Fibroblast of skin of right quadriceps (primary cell): ENCODE results near the gene MYH9.
"Not testable (repeated sequence)": the region's sequence is repeated elsewhere in the genome, so short reads cannot be mapped to it uniquely, and the experiment has no call there.

ENCODE experiments used
- DNase-seq: peaks from one replicate; pipeline ENCODE4 v3.0.0-alpha.2; 2013

MYH9 gene

DNA sequence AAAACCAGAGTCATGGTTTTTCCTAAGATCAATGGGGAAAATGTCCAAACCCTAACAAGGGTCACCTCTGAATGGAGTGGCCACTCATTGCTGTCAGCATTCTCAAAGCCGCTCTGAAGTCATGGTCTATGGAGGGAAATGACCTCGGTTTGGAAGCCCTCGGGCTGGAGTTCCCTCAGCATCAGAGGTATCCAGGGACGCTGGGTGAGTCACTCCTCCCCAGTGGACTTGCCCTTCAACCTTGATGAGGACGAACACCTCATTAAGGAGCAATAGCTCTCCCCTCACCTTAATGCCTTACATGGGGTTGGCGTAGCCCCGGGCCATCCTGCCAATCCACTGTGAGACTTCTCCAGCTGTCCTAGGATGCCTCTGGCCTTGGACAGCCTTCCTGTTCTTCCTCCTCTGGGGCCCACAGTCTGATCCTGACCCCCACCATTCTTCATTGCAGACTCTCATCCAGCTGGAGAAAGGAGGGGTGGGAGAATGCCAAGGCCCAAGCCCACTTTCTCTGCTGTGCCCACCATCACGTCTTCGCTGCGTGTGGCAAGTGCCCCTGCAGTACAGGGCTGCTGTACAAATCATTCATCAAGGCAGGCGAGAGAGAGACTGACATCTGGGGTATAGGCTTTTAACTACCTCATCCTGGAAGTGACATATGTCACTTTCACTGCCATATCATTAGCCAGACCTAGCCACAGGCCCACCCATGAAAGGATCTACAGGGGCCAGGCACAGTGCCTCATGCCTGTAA lies 25.4 kb upstream of the MYH9 start:
- DNase-seq = no peak

DNA sequence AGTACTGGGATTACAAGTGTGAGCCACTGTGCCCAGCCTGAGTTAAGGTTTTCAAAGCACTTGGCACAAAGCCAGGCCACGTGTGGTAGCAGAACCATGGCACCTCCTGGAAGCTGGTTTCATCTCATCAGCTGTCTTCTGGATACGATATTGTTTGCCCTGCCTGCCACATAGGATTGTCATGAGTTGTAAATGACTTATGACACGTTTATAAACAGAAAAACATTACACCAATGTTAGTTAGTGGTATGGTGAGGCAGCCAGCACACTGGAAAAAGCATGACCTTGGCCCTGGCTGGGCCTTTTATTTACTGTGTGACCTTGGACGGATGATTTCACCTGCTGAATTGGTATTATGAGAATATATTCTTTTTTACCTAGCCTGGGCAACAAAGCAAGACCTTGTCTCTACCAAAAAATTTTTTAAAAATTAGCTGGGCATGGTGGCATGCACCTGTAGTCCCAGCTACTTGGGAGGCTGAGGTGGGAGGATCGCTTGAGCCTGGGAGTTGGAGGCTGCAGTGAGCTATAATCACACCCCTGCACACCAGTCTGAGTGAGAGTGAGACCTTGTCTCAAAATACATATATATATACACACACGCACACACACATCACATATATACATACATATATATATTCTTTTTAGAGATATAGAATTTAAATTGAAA lies 24.0 kb upstream of the MYH9 start:
- no peak for DNase-seq

DNA sequence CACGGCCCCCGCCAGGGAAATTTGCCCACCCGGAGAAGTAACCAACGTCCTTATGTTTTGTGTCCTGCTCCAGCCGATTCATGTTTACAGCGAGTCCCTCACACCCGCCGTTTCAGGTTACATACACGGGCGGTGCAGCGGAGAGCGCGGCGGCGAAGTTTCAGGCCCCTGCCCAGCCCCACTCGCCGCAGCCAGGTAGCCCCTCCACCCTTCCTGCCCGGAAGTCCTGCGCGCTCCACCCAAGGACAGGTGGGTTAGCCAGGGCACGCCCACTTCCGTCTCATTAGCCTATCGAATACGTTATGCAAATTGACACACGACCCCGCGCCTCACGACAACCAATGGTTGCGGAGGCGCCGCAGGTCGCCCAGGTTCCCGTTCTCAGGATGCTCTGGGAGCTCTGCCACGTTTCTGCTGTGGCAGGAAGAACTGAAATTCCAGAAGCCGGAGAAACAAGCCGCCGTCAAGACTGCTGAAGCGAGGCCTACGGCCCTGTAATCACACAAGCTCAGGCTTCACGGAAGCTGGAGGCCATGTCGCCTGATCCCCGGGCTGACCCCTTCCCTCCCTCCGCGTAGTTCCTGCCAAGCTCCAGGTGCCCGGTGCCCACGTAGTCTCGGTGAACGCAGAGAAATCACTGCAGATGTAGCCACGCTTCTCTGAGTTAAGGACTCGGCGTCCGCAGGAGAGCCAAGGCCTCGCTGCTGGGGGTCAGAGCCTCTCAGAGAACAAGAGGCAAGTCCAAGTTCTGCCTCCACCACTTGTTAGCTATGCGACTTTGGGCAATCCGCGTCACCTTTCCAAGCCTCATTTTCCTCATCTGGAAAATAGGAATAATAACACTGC lies 22.4 kb upstream of the MYH9 start:
- DNase-seq = peak; percentile 64

DNA sequence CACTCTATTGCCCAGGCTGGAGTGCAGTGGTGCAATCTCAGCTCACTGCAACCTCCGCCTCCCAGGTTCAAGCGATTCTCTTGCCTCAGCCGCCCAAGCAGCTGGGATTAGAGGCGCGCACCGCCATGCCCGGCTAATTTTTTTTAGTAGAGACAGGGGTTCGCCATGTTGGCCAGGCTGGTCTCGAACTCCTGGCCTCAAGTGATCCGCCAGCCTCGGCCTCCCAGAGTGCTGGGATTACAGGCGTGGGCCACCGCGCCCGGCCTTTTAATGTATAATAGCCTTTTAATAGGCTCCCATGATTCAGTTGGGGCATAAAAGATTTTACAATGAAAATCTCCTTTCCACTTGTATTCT lies 21.8 kb upstream of the MYH9 start:
- not testable (repeated sequence) for DNase-seq

DNA sequence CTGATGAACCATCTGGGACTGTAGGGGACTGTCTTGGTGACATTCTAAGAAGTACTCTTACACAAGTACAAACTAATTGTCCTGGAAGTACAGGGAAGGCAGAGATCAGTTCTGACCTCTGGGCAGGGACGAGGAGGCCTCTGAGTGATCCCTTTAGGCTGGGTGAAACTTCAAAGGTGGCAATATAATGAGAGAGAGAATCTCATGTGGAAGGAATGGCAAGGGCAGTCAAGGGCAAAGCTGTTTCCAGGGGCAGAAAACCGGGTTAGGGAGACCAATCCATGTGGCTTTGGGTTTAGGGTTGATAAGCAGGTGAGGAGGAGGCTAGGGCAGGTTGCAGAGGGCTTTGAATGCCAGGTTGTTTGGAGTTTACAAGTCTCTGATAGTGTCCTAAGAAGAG lies 21.3 kb upstream of the MYH9 start:
- no peak for DNase-seq

DNA sequence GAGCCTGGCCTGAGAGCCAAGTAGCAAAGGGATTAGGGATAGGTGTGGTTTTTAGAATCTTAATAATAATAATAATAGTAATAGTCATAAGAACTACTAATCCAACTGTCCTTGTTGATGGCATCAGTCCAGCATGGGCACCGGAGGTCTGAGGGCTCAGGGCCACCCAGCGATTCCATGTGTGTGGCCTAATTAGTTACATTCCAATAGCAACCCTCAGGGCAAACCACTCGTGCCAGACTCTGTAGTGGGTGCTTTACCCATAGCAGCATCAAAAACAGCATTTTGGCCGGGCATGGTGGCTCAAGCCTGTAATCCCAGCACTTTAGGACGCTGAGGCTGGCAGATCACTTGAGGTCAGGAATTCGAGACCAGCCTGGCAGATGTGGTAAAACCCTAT lies 19.0 kb upstream of the MYH9 start:
- no peak for DNase-seq

DNA sequence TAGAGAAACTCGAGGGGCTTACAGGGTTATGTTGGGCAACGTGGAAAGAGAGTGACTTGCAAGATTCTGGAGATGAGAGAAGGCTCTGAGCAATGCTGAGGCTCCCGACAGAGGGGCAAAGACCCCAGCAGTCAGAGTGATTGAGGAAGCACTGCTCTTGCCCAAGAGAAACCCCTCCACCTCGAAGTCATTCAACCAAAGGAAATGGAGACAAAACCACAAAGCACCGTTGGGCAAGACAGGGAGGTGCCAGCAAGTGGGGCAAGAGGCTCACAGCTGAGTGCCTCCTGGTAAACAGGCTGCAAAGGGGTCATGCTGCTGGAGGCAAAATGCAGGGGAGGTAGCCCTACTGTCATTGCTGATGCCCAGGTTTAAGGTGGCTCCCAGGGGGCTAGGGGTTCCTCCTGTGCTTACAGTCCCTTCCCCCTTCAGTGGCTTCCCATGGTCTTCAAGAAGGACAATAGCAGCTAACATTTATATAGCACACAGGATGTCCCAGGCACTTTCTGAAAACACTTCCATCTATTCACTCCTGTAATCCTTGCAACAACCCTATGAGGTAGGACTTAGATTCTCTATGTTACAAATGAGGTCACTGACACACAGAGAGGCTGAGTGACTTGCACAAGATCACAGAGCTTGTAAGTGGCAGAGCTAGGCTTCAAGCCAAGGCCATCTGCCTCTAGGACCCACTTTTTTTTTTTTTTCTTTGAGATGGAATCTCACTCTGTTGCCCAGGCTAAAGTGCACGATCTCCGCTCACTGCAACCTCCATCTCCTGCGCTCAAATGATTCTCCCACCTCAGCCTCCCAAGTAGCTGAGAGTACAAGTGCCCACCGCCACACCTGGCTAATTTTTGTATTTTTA lies 18.1 kb upstream of the MYH9 start:
- DNase-seq = no peak

DNA sequence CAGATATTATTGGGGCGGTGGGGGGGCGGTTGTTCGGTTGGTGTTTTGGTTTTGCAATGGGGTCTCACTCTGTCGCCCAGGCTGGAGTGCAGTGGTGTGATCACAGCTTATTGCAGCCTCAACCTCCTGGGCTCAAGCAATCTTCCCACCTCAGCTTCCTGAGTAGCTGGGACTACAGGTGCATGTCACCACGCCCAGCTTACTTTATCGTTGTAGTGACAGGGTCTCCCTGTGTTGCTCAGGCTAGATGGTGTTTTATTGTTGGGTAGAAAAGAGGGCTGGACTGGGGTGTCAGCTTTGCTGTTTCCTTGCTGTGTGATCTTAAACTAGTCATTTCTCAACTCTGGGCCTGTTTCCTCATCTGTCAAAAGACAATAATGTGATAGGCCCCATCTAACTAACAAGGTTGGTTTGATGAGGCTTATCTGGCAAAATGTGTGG lies 17.5 kb upstream of the MYH9 start:
- DNase-seq = no peak

DNA sequence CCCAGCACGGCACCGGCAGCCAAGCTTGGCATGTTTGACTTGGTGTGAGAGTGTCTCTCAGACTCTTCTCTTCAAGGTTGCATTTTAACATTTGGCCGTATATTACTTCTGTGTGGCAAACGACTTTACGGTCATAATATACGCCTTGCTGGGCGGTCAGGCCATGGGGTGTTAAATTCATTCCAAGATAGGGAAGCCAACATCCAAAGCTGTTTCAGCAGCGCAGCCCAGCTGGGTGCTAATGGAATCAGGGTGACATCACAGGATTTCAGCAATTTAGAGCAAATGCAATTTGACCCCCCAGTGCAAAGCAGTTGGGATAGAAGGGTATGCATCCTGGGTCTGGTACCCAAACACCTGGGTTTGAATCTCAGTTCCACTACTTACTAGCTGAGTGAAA lies 16.7 kb upstream of the MYH9 start:
- DNase-seq = no peak

DNA sequence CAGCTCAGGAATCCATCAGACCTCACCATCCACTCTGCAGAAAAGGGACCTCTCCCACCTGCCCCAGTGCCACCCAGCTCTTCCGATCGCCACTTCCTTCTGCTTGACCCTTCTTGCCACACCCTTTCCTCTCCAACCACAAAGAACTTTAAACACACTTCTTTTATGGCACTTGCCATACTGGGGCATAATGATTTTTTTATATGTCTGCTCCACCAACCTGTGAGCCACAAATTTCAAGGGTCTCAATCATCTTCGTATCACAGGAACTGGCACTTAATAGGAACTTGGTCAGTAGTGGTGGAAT lies 11.7 kb upstream of the MYH9 start:
- DNase-seq = no peak

DNA sequence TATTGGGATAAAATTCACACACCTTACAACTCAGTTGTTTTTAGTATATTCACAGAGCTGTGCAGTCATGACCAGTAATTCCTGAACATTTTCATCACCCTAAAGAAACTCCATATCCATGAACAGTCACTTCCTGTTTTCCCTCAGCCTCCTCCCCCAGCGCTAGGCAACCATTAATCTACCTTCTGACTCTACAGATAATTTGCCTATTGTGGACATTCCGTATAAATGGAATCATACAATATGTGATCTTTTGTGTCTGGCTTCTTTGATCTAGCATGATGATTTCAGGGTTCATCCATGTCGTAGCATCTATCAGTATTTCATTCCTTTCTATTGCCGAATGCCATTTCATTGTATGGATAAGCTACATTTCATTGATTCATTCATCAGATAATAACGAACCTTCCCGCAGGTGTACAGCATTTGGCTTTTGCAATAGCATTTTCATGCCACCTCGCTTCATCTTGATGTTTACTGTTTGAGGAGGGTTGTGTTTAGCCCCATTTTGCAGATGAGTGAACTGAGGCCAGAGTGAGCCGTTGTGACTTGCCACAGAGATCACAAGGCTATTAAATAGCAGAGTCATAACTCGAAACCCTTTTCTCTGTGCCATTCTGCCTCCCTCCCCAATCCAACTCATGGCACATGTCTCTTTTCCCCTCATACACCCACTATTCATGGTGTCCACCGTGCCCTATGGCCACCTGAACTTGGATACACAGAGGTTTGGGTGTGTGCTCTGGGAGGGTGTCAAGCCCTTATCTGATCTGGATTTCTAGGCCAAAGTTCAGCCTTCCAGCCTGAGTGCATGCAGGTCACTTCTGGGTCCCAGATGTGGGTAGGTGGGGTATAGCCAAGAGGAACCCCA lies 11.1 kb upstream of the MYH9 start:
- peak; percentile 89 for DNase-seq

DNA sequence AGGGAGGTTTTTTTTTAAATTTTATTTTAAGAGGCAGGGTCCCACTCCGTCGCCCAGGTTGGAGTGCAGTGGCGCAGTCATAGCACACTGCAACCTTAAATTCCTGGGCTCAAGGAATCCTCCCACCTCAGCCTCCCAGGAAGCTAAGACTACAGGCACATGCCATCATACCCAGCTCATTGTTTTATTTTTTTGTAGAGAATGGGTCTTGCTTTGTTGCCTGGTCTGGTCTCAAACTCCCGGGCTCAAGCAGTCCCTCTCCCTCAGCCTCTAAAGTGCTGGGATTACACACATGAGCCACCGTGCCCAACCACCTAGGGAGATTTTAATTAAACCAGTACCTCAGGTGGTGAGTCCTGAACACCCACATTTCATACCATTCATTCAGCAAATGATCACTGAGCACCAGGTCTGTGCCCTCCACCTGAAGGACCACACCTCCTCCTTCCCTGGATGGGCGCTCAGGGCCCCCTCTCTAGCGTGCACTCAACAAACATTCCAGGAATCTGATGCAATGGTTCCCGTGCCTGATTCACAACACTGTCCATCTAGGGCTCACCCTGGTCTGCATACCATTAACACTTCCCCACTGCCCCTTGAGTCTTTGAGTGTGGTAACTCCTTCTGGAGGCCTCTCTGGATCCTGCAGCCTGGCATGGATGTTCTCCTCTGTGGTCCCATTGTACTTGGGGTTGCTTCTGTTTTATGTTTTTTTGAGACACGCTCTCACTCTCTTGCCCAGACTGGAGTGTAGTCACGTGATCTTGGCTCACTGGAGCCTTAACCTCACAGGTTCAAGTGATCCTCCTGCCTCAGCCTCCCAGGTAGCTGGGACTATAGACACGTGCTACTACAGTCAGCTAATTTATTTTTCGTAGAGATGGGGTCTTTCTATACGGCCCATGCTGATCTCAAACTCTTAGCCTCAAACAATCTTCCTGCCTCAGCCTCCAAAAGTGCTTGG lies 9.6 kb upstream of the MYH9 start:
- peak; percentile 65 for DNase-seq

DNA sequence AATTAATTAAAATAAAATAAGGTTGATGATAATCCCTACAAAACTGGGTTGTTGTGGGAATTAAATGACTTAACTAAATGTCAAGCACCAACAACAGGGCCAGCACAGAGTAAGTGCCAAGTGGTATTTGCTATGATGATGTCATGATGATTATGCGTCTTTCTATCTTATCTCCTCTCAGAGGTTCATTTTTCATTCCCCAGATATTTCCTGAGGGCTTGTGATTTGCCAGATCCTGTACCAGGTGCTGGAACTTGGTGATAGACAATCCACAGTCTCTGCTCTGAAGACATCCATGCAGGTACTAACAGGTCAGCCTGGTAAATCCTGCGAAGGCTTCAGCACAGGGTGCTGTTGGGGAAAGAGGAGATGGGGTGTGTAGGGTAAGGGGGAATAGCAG lies 8.1 kb upstream of the MYH9 start:
- DNase-seq = peak; percentile 51

DNA sequence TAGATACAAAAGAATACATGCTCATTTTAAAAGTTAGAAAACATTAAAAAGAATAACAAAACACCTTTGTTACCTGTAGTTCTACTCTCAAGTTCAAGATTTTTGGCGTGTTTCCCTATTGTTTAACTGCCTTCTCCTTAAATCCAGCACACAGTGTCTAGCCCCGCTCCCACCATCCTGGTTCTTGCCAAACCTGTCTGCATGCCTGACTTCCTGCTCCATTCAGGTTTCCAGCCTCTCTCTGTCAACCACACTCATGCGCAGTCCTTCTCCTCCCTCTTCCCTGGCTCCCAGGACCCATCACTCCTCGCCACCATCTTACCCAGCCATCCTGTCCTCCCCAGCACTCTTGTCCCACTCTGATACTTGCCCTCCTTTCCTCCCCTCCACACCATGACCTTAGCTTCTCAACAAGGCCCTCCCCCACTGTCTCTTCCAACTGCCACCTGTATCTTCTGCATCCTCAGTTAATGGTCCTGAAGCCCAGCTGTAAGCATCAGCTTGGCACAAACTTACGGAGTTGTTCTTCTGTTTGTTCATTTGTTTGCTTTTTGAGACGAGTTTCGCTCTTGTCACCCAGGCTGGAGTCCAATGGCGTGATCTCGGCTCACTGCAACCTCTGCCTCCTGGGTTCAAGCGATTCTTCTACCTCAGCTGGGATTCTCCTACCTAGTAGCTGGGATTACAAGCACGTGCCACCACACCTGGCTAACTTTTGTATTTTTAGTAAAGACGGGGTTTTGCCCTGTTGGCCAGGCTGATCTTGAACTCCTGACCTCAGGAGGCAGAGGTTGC lies 7.5 kb upstream of the MYH9 start:
- no peak for DNase-seq

DNA sequence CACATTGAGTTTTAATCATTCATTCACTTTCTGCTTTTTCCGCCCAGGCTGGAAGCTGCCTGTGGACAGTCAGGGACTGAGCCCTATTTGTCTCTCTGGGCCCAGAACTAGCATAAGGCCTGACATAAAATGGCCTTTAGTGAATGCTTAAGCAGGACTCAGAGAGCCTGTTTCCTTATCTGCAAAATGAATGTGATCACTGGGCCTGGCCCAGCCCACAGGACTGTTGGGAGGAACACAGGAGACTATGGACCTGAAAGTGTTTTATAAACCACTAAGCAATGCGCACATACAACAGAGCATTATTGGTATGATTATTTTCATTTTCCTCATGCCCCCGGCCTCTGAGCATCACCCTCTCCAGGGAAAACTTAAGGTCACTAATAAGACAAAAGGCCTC lies 3.9 kb upstream of the MYH9 start:
- DNase-seq = no peak

DNA sequence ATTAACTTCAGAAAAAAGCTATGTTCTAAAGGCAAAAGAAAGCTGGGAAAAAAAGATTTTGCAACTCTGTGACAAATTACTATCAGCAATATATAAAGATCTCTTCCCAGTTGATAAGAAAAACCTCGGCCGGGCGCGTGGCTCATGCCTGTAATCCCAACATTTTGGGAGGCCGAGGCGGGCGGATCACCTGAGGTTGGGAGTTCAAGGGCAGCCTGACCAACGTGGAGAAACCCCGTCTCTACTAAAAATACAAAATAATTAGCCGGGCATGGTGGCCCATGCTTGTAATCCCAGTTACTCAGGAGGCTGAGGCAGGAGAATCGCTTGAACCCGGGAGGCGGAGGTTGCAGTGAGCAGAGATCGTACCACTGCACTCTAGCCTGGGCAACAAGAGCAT lies 1.4 kb upstream of the MYH9 start:
- DNase-seq = not testable (repeated sequence)

DNA sequence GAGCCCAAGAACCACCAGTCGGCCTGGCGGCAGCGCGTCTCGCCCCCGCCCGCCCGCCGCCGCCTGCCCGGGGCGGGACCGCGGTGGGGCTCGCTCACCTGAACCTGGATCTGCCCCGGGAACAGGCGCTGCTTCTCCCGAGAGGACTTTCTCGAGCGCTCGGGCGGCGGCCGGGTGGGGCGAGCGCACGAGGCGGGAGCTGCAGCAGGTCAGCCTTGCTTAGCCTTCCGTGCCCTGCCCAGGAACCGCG lies 133 bp downstream of the MYH9 start:
- DNase-seq = no peak

DNA sequence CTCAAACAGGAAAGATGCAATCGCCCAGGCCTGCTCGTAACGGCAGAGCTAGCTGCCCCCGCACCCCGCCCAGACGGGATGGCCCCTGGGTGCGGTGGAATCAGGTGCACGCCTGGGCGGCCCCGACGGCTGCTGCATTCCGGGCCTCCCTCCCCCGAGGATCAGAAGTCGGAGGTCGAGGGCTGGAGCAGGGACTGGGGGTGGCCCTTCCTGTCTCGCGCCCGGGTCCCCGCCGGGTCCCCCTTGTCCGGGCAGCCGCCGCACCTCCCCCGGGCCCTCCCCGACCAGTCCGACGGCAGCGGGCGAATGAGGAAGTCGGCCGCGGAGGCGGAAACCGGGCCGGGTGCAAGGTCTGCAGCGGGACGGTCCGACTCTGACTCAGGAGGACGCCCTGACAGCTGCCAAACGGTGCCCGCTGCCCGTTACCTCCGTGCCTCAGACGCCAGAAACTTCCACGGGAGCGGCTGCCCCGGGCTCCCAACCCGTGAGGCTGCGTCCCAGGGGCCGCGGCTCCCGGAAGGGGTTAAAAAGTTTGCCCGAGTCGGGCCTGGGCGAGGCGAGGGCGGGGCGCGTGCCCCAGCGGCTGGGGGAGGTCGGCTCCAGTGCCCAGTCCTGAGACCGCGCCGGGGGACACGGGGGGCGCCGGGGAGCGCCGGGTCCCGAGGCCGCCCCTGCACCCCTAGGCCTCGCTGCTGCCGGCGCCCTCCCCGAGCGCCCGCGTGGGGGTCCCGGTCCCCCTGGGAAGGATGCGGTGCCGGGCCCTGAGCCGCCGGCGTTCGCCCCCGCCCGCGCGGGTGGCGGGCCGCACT lies 663 bp downstream of the MYH9 start:
- no peak for DNase-seq

DNA sequence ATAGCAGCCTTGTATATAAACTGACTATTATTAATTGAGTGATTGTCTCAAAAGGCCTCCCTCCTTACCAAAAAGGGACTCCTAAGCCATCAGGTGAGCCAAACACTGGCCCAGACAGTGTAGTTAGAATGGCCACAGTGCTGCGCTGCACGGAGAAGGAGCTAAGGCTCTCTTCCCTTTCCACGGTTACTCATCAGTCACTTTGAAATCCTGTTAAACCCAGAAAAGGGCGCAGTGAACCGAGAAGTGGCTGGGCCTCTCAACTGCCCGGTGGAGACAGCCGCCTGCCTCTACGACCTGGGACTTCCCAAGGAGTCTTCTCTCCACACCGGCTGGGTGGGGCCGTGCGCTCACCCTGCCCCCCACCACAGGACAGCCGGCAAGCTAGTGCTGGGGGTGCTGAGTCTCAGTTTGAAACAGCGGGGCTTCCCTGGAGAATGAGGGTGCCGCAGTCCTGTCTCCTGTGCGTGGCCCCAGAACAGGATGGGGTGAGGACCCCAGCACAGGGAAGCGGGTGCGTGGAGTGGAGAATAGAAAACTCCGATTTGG lies 1.3 kb downstream of the MYH9 start:
- no peak for DNase-seq
